ENCODE results near the gene AXL.

DNA sequence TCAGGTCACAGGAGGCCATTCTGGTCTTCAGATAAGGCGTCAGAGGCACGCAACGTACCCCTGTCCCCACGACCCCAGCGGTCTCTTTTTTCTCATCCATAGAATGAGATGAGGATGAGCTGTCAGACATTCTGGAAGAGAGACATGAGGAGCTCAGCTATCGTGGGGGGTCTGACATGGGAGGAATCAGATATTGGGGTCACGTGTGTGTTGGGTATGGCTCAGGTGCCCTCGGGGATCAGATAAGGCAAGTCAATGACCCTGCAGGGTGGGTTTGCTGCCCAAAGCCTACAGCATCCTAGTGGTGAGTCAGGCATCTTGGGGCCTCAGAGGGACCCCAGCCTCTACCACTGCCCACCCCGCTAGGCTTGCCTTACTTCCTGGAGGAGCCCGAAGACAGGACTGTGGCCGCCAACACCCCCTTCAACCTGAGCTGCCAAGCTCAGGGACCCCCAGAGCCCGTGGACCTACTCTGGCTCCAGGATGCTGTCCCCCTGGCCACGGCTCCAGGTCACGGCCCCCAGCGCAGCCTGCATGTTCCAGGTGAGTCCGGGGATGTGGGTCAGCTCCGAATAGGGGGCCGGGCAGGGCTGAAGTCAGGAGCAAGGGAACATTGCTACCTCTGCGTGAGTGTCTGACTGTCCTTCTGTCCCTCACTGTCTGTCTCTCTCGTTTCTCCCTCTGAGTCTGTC, 2.6 kb downstream of the AXL start:
- TF ChIP-seq, protein P1, sequence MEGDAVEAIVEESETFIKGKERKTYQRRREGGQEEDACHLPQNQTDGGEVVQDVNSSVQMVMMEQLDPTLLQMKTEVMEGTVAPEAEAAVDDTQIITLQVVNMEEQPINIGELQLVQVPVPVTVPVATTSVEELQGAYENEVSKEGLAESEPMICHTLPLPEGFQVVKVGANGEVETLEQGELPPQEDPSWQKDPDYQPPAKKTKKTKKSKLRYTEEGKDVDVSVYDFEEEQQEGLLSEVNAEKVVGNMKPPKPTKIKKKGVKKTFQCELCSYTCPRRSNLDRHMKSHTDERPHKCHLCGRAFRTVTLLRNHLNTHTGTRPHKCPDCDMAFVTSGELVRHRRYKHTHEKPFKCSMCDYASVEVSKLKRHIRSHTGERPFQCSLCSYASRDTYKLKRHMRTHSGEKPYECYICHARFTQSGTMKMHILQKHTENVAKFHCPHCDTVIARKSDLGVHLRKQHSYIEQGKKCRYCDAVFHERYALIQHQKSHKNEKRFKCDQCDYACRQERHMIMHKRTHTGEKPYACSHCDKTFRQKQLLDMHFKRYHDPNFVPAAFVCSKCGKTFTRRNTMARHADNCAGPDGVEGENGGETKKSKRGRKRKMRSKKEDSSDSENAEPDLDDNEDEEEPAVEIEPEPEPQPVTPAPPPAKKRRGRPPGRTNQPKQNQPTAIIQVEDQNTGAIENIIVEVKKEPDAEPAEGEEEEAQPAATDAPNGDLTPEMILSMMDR (IDR thresholded peaks at IDR 0.05; ENCODE audit: control extremely low read depth in 1 of 3, insufficient read depth in 1 of 3, low read depth in 1 of 3, low read length in 3 of 3), result no peak
- TF ChIP-seq RXRA (IDR thresholded peaks at IDR 0.05; ENCODE audit: insufficient read depth, low read depth, low read length) (no peak), GABPA (IDR thresholded peaks at IDR 0.05; ENCODE audit: borderline replicate concordance, insufficient read depth, low read length) (no peak), EP300 (IDR thresholded peaks at IDR 0.05; ENCODE audit: borderline replicate concordance in 1 of 2, low read depth in 2 of 2, low read length in 2 of 2) (no peak), KDM1A (IDR thresholded peaks at IDR 0.05; ENCODE audit: borderline replicate concordance, low read length) (no peak), RAD21 (IDR thresholded peaks at IDR 0.05 in 1 of 2, conservative IDR thresholded peaks at IDR 0.05 in 1 of 2; ENCODE audit: low read depth in 2 of 2, low read length in 2 of 2) (no peak), EZH2 (IDR thresholded peaks at IDR 0.05; ENCODE audit: low read depth, low read length, severe bottlenecking) (no peak), SUZ12 (IDR thresholded peaks at IDR 0.05; ENCODE audit: low read length) (no peak), JUN (IDR thresholded peaks at IDR 0.05; ENCODE audit: low read depth, low read length) (no peak), SP1 (IDR thresholded peaks at IDR 0.05; ENCODE audit: low read depth, low read length) (no peak), CTBP2 (IDR thresholded peaks at IDR 0.05; ENCODE audit: borderline replicate concordance, insufficient read depth, insufficient read length, low read length) (no peak), SIN3A (conservative IDR thresholded peaks at IDR 0.05 in 1 of 2, IDR thresholded peaks at IDR 0.05 in 1 of 2; ENCODE audit: low read depth in 1 of 2, low read length in 2 of 2) (no peak)
- TF ChIP-seq, protein P2, sequence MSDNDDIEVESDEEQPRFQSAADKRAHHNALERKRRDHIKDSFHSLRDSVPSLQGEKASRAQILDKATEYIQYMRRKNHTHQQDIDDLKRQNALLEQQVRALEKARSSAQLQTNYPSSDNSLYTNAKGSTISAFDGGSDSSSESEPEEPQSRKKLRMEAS (IDR thresholded peaks at IDR 0.05), result no peak

Data from H1 (cell line).